ENCODE results near the gene TANGO6.
"Not testable (repeated sequence)": the region's sequence is repeated elsewhere in the genome, so short reads cannot be mapped to it uniquely, and the experiment has no call there.

TANGO6 gene

GRCh38 chr16:68980695-68981315 is 137.5 kb downstream of the TANGO6 start:
- TF ChIP-seq CTCF (conservative IDR thresholded peaks at IDR 0.05; ENCODE audit: low read length): no peak
- no peak for DNase-seq (ENCODE audit: low read depth)

GRCh38 chr16:68981971-68982370 is 138.6 kb downstream of the TANGO6 start:
- DNase-seq (ENCODE audit: low read depth): no peak
- TF ChIP-seq CTCF (conservative IDR thresholded peaks at IDR 0.05; ENCODE audit: low read length): no peak
- no peak overlapping the region for H3K4me3 ChIP-seq (ENCODE audit: low read length)

More at GRCh38 chr16:68980695-68981315, 137.5 kb downstream of the TANGO6 start:
- H3K4me3 ChIP-seq (ENCODE audit: low read length): no peak overlapping the region

GRCh38 chr16:68984467-68984866 is 141.1 kb downstream of the TANGO6 start:
- H3K4me3 ChIP-seq (ENCODE audit: low read length): no peak overlapping the region
- DNase-seq (ENCODE audit: low read depth): no peak
- no peak for TF ChIP-seq CTCF (conservative IDR thresholded peaks at IDR 0.05; ENCODE audit: low read length)

- no peak for TF ChIP-seq CTCF (conservative IDR thresholded peaks at IDR 0.05; ENCODE audit: low read length)
- H3K4me3 ChIP-seq (ENCODE audit: low read length): no peak overlapping the region
- no peak for DNase-seq (ENCODE audit: low read depth)
Measured at GRCh38 chr16:68985268-68985667, 141.9 kb downstream of the TANGO6 start.

GRCh38 chr16:68985855-68986254 is 142.5 kb downstream of the TANGO6 start:
- no peak overlapping the region for H3K4me3 ChIP-seq (ENCODE audit: low read length)
- no peak for TF ChIP-seq CTCF (conservative IDR thresholded peaks at IDR 0.05; ENCODE audit: low read length)
- DNase-seq (ENCODE audit: low read depth): peak; percentile 12

- DNase-seq (ENCODE audit: low read depth): no peak
- TF ChIP-seq CTCF (conservative IDR thresholded peaks at IDR 0.05; ENCODE audit: low read length): no peak
- no peak overlapping the region for H3K4me3 ChIP-seq (ENCODE audit: low read length)
Measured at GRCh38 chr16:68987734-68988457, 144.6 kb downstream of the TANGO6 start.

- not testable (repeated sequence) for DNase-seq (ENCODE audit: low read depth); H3K4me3 ChIP-seq (ENCODE audit: low read length)
Measured at GRCh38 chr16:68990172-68990845, 147.0 kb downstream of the TANGO6 start.
